Upper lobe of left lung (tissue), 6 donors: ENCODE data around the gene VPS41. TPM values are rescaled to one million over a fixed set of nuclear protein-coding genes. Genes with fewer than 3 reads are reported as not detected.
A peak's percentile ranks its signal among the peaks of the same experiment; 100 is the strongest.

Experiments
- ATAC-seq, 2 donors: fragments of 200-7000 bp; cut with Tn5 transposase; one replicate each; pipeline ENCODE4 v1.9.1; 2022; ENCODE audit warnings: mild to moderate bottlenecking in 2 of 2, moderate library complexity in 2 of 2; ENCODE audit not compliant: low FRiP score in 2 of 2
- DNase-seq, 2 donors: peaks; one replicate each; pipeline ENCODE4 v3.0.0-alpha.2; 2019 to 2020
- H3K27ac ChIP-seq, 4 donors: fragments of 200-600 bp; sonication (generic); one replicate each; pipeline ENCODE4 v1.5.1; 2016 to 2019
- H3K27me3 ChIP-seq, 4 donors: fragments of 200-600 bp; sonication (generic); one replicate each; pipeline ENCODE4 v1.5.1; 2017 to 2019
- H3K36me3 ChIP-seq, 4 donors: fragments of 200-600 bp; sonication (generic); one replicate each; pipeline ENCODE4 v1.5.1; 2016 to 2019
- H3K4me1 ChIP-seq, 4 donors: fragments of 200-600 bp; sonication (generic); one replicate each; pipeline ENCODE4 v1.5.1; 2018 to 2019
- H3K4me3 ChIP-seq, 4 donors: fragments of 200-600 bp; sonication (generic); one replicate each; pipeline ENCODE4 v1.5.1; 2017 to 2019; ENCODE audit warnings: mild to moderate bottlenecking in 2 of 4, moderate library complexity in 1 of 4
- H3K9me3 ChIP-seq, 4 donors: fragments of 200-600 bp; sonication (generic); one replicate each; pipeline ENCODE4 v1.5.1; 2018 to 2019
- EP300 ChIP-seq, 4 donors: sonication (generic); formaldehyde crosslinking; IDR thresholded peaks; one replicate each; pipeline ENCODE4 v1.5.1; 2017; ENCODE audit warnings: antibody characterized with exemption in 4 of 4, control low read depth in 2 of 4
- POLR2A ChIP-seq, 4 donors: fragments of 450-650 bp; IDR thresholded peaks; one replicate each; pipeline ENCODE4 v1.5.1; 2016 to 2017; ENCODE audit warnings: antibody characterized with exemption in 4 of 4, mild to moderate bottlenecking in 2 of 4
- POLR2AphosphoS5 ChIP-seq, 2 donors: sonication (generic); formaldehyde crosslinking; IDR thresholded peaks; one replicate each; pipeline ENCODE4 v1.5.1; 2017; ENCODE audit warnings: antibody characterized with exemption in 2 of 2
- WGBS, 2 donors: methylation state at CpG; one replicate each; pipeline ENCODE4 v1.1.5; 2017 to 2018; 5-methylcytosine and 5-hydroxymethylcytosine counted together
- total RNA-seq, 6 donors: library from RNA; depleted of rRNA in 4 of 6; stranded (reverse); fragments of >200 nt in 4 of 6; gene quantifications; one replicate each; pipeline versions ENCODE4 v1.1.0 to v1.2.1, GENCODE V29; 2016 to 2021
- TF ChIP-seq, protein P1 (sequence below), 6 experiments: fragments of 450-650 bp in 4 of 6; fragments of 200-600 bp in 2 of 6; sonication (generic) in 2 of 6; IDR thresholded peaks; one replicate each; pipeline ENCODE4 v1.5.1; 2016 to 2019; ENCODE audit warnings: antibody characterized with exemption in 6 of 6
- donor health status: DM: no; HTN: no; CAD: no; lungs with moderate emphysema.
- donor health status: DM: no; HTN: yes; CAD: no; lungs with severe emphysema.

The VPS41 gene
- total RNA-seq, 6 donors from 2014 or later, result 32.1 to 96.4 (median 48.4) TPM

DNA sequence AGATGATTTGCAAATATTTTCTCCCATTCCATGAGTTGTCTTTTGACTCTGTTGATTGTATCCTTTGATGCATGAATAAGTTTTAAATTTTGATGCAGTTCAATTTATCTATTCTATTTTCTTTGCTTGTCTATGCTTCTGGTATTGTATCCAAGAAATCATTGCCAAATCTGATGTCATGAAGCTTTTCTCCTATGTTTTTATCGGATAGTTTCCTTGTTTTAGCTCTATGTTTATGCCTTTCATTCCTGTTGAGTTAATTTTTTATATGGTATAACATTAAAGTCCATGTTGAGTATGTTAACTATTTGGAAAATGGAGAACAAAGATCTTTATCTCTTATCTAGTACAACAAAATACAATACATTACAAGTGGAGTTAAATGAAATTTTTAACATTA, 27.6 kb upstream of the VPS41 start:
- Histone ChIP-seq H3K36me3 (no peaks in the 10 kb centered on the region), H3K4me1 (peaks cover 0 to 5% (median 3%) of the 10 kb centered on the region in 4 donors), H3K27ac (no peak overlapping the region), H3K27me3 (no peaks in the 10 kb centered on the region), H3K4me3 (no peak overlapping the region), H3K9me3 (no peaks in the 10 kb centered on the region)
- WGBS, 2 donors, result 46 to 59% methylated on average over 1 of the region's 1 CpG
- ATAC-seq, result no peak
- TF ChIP-seq POLR2AphosphoS5 (IDR thresholded peaks at IDR 0.05), result no peak
- no peak for TF ChIP-seq EP300 (IDR thresholded peaks at IDR 0.05)
- no peak for TF ChIP-seq POLR2A (IDR thresholded peaks at IDR 0.05)
- TF ChIP-seq, protein P1, sequence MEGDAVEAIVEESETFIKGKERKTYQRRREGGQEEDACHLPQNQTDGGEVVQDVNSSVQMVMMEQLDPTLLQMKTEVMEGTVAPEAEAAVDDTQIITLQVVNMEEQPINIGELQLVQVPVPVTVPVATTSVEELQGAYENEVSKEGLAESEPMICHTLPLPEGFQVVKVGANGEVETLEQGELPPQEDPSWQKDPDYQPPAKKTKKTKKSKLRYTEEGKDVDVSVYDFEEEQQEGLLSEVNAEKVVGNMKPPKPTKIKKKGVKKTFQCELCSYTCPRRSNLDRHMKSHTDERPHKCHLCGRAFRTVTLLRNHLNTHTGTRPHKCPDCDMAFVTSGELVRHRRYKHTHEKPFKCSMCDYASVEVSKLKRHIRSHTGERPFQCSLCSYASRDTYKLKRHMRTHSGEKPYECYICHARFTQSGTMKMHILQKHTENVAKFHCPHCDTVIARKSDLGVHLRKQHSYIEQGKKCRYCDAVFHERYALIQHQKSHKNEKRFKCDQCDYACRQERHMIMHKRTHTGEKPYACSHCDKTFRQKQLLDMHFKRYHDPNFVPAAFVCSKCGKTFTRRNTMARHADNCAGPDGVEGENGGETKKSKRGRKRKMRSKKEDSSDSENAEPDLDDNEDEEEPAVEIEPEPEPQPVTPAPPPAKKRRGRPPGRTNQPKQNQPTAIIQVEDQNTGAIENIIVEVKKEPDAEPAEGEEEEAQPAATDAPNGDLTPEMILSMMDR (IDR thresholded peaks at IDR 0.05), result no peak
- DNase-seq, result no peak

DNA sequence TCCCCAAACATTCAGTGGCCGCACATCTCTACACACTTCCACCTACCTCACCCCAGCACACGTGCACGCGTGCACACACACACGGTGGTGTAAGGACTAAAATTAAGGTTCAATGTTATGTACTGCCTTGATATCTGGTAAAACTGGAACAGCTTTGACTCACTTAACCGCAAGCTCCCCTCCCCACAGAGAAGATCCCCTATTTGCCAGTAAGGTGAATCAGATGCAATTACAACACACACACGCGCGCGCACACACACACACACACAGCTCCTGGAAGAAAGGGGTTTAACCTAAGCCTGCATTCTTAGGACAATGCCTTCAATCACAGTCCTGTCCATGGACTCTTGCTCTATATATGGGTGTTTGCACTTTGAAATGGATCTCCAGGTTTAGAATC, 25.5 kb upstream of the VPS41 start:
- no peaks in the 10 kb centered on the region for H3K36me3 ChIP-seq
- H3K9me3 ChIP-seq, result no peaks in the 10 kb centered on the region
- no peak for DNase-seq
- no peaks in the 10 kb centered on the region for H3K27me3 ChIP-seq
- WGBS, 2 donors, result 95 to 98% methylated on average over 10 of the region's 10 CpGs
- H3K27ac ChIP-seq, result no peak overlapping the region
- no peak for ATAC-seq
- H3K4me1 ChIP-seq, result peaks cover 0 to 6% (median 5%) of the 10 kb centered on the region in 4 donors
- no peak overlapping the region for H3K4me3 ChIP-seq
- TF ChIP-seq EP300 (IDR thresholded peaks at IDR 0.05) (no peak), POLR2AphosphoS5 (IDR thresholded peaks at IDR 0.05) (no peak), POLR2A (IDR thresholded peaks at IDR 0.05) (no peak)
- TF ChIP-seq, protein P1 (IDR thresholded peaks at IDR 0.05), result no peak

DNA sequence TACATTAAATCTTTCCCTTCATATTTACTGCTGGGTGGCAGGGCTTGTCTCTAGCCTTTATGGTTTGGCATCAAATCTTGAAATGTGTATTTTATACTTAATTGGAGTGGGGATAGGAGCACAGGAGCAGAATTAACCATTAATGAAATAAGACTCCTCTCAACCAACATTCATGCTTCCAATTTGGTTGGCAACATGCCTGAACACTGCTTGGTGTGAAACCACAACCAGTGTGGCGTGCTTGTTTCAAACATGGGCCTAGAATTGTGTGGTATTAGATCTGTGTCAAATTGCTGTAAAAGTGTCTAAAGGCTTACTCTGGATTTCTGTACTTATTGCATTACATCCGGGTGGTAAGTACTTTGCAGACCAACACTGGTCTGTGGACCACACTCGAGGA, 25.1 kb upstream of the VPS41 start:
- H3K27ac ChIP-seq, result no peak overlapping the region
- ATAC-seq (no peak), DNase-seq (no peak)
- no peak for TF ChIP-seq POLR2A (IDR thresholded peaks at IDR 0.05)
- no peak for TF ChIP-seq EP300 (IDR thresholded peaks at IDR 0.05)
- TF ChIP-seq POLR2AphosphoS5 (IDR thresholded peaks at IDR 0.05), result no peak
- TF ChIP-seq, protein P1 (IDR thresholded peaks at IDR 0.05), result no peak
- no peaks in the 10 kb centered on the region for H3K9me3 ChIP-seq
- H3K36me3 ChIP-seq, result no peaks in the 10 kb centered on the region
- WGBS, 2 donors, result 75 to 84% methylated on average over 2 to 3 of the region's 3 CpGs
- H3K4me1 ChIP-seq, result peaks cover 0 to 9% (median 5%) of the 10 kb centered on the region in 4 donors
- no peaks in the 10 kb centered on the region for H3K27me3 ChIP-seq
- no peak overlapping the region for H3K4me3 ChIP-seq

DNA sequence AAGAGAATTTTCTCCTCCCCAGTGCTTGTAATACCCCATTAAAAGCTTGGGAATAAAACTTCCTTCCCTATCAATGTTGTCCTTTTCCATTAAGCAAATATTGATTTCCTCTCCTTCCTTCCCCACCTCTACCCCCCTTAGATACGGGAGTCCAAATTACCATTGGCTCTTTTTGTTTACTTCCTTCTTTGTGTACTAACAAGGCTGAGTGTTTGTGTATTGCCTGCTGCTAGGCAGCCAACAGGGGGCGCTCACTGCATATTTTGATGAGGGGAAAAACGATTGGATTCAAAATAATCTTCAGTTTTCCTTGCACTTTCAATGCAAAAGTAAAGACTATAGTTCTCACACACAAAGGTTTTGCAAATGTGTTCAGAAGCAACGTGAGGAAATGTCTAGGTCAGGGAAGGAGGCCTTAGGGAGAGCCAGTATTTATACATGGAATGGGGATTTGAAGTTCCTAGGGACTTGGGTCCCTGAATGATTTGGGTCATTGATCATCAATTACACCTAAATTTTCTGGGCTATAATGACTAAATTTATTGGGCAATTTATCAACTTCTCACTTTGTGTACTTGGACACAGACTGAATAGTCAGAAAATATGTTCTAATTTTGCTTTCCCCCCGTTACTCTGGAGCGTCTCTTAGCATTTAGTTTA, 23.6 kb upstream of the VPS41 start:
- Histone ChIP-seq H3K4me1 (peaks cover 0 to 9% (median 5%) of the 10 kb centered on the region in 4 donors), H3K9me3 (no peaks in the 10 kb centered on the region), H3K27ac (no peak overlapping the region), H3K4me3 (no peak overlapping the region), H3K27me3 (no peaks in the 10 kb centered on the region), H3K36me3 (no peaks in the 10 kb centered on the region)
- WGBS, 2 donors, result 27 to 31% methylated on average over 6 of the region's 6 CpGs
- no peak for TF ChIP-seq POLR2A (IDR thresholded peaks at IDR 0.05)
- TF ChIP-seq, protein P1 (IDR thresholded peaks at IDR 0.05), result peak; percentile 43 to 74 (median 66)
- DNase-seq (peak in 1 of 2 donors; percentile 45), ATAC-seq (peak in 1 of 2 donors; percentile 55)
